ENCODE measurements around the gene LSM5. TPM values are rescaled to one million over a fixed set of nuclear protein-coding genes. Genes with fewer than 3 reads are reported as not detected.

LSM5 gene
- total RNA-seq, result 10 to 100 TPM; 10.6 to 65.9 (median 43.8) TPM
- polyA plus RNA-seq, result 10 to 100 TPM; 42.5 to 83.8 (median 66.6) TPM
- long read RNA-seq, donor 1, transcript LSM5-208 (5 exons, 2,258 nt), result major isoform, 55 of 64 reads
- long read RNA-seq, donor 1, partial matches to known transcripts, result 0 of 64 reads
- long read RNA-seq, donor 1, other reads (novel, unspliced or antisense), result 5 of 64 reads
- long read RNA-seq, donor 2, transcript LSM5-208 (5 exons, 2,258 nt), result major isoform, 40 of 43 reads
- long read RNA-seq, donor 2, partial matches to known transcripts, result 0 of 43 reads
- long read RNA-seq, donor 2, other reads (novel, unspliced or antisense), result 0 of 43 reads
- long read RNA-seq, donor 3, transcript LSM5-208 (5 exons, 2,258 nt), result major isoform, 35 of 41 reads
- long read RNA-seq, donor 3, partial matches to known transcripts, result 0 of 41 reads
- long read RNA-seq, donor 3, other reads (novel, unspliced or antisense), result 0 of 41 reads
- long read RNA-seq, donor 4, transcript LSM5-208 (5 exons, 2,258 nt), result major isoform, 34 of 37 reads
- long read RNA-seq, donor 4, partial matches to known transcripts, result 0 of 37 reads
- long read RNA-seq, donor 4, other reads (novel, unspliced or antisense), result 0 of 37 reads
- long read RNA-seq, donor 5, transcript LSM5-208 (5 exons, 2,258 nt), result major isoform, 41 of 43 reads
- long read RNA-seq, donor 5, partial matches to known transcripts, result 0 of 43 reads
- long read RNA-seq, donor 5, other reads (novel, unspliced or antisense), result 1 of 43 reads
- long read RNA-seq, donor 6, transcript LSM5-208 (5 exons, 2,258 nt), result major isoform, 32 of 39 reads
- long read RNA-seq, donor 6, partial matches to known transcripts, result 1 of 39 reads
- long read RNA-seq, donor 6, other reads (novel, unspliced or antisense), result 3 of 39 reads
- long read RNA-seq, donor 7, transcript LSM5-208 (5 exons, 2,258 nt), result major isoform, 23 of 27 reads
- long read RNA-seq, donor 7, partial matches to known transcripts, result 0 of 27 reads
- long read RNA-seq, donor 7, other reads (novel, unspliced or antisense), result 0 of 27 reads
- long read RNA-seq, donor 8, transcript LSM5-208 (5 exons, 2,258 nt), result major isoform, 48 of 64 reads
- long read RNA-seq, donor 8, partial matches to known transcripts, result 11 of 64 reads
- long read RNA-seq, donor 8, other reads (novel, unspliced or antisense), result 0 of 64 reads
- long read RNA-seq, donor 9, transcript LSM5-208 (5 exons, 2,258 nt), result major isoform, 50 of 56 reads
- long read RNA-seq, donor 9, partial matches to known transcripts, result 0 of 56 reads
- long read RNA-seq, donor 9, other reads (novel, unspliced or antisense), result 0 of 56 reads
- long read RNA-seq, donor 10, transcript LSM5-208 (5 exons, 2,258 nt), result major isoform, 15 of 17 reads
- long read RNA-seq, donor 10, partial matches to known transcripts, result 0 of 17 reads
- long read RNA-seq, donor 10, other reads (novel, unspliced or antisense), result 0 of 17 reads

GRCh38 chr7:32490127-32490796 is at the start of gene LSM5:
Gene LSM5 (minus strand): TSS chr7:32490380. CDS start chr7:32490365, 15 bp downstream.
- TF ChIP-seq POLR2A (IDR thresholded peaks at IDR 0.05) (peak in 1 of 2 donors; percentile 47), CTCF (IDR thresholded peaks at IDR 0.05) (no peak)
- H3K27ac ChIP-seq, result peak within 1 kb of the TSS; percentile 72 to 87 (median 80)

DNA sequence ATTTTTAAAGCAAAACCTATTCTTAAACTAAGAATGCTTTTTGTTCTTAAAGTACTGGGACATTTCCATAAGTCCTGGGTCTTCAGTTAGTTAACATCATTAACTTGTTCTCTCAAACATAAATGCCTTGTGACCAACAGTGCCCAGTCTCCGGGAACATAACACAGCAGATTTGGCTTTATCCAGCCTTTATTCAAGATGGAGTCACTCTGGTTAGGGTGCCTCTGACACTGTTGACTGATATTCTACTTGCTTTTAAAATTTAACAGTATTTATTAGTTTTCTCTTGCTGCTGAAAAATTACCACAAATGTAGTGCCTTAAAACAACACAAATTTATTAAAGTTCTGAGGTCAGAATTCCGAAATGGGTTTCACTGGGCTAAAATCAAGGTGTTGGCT is 49.2 kb upstream of the LSM5 start:
- Histone ChIP-seq H3K36me3 (replicated peaks in 1 of 2) (peaks cover 0 to 12% of the 10 kb centered on the region in 2 donors), H3K4me1 (replicated peaks in 1 of 2) (peaks cover 0 to 9% of the 10 kb centered on the region in 2 donors), H3K27me3 (no peaks in the 10 kb centered on the region), H3K4me3 (no peak overlapping the region), H3K27ac (no peak overlapping the region), H3K9me3 (replicated peaks in 1 of 3) (no peaks in the 10 kb centered on the region)
- no peak for DNase-seq
- WGBS, 4 donors, result 95 to 98% (median 98%) methylated on average over 2 of the region's 2 CpGs
- intact Hi-C loops (cut with DNase I), result no loop called here
- TF ChIP-seq CTCF (IDR thresholded peaks at IDR 0.05), result no peak
- no peak for TF ChIP-seq POLR2A (IDR thresholded peaks at IDR 0.05)

More at GRCh38 chr7:32490127-32490796, at the start of gene LSM5:
- peak within 1 kb of the TSS; percentile 46 to 69 (median 54) for H3K4me3 ChIP-seq
- no peaks in the 10 kb centered on the region for H3K27me3 ChIP-seq
- peaks cover 0 to 25% of the 10 kb centered on the region in 2 donors for H3K4me1 ChIP-seq (replicated peaks in 1 of 2)
- intact Hi-C loops (cut with DNase I), result no loop called here
- DNase-seq, result peak; percentile 90 to 96 (median 94)
- WGBS, 4 donors, result 0 to 1% (median 0%) methylated on average over 29 to 38 of the region's 38 CpGs
- H3K9me3 ChIP-seq (replicated peaks in 1 of 3), result no peaks in the 10 kb centered on the region
- H3K36me3 ChIP-seq (replicated peaks in 1 of 2), result no peaks in the 10 kb centered on the region

DNA sequence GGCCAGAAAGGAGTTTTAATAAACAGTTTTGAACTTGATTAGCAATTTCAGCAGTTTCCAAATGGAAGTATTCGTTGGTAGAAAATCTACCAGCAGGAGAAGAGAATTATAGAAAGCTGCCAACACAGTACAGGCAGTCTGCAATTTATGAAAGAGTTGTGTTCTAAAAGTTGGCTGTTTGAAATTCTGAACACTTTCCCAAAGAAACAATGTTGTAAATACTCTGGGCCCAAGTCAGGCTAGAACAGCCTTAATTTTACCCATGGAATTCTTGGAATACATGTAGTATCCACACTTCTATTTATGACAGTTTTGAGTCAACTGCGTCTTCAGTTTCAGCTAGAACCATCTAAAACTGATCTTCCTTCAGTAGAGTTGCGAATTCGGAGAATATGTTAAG is 47.6 kb upstream of the LSM5 start:
- Histone ChIP-seq H3K9me3 (replicated peaks in 1 of 3) (no peaks in the 10 kb centered on the region), H3K36me3 (replicated peaks in 1 of 2) (no peaks in the 10 kb centered on the region), H3K4me1 (replicated peaks in 1 of 2) (peaks cover 6 to 9% of the 10 kb centered on the region in 2 donors), H3K4me3 (no peak overlapping the region), H3K27ac (no peak overlapping the region), H3K27me3 (no peaks in the 10 kb centered on the region)
- WGBS, 4 donors, result 71 to 94% (median 82%) methylated on average over 4 of the region's 4 CpGs
- TF ChIP-seq CTCF (IDR thresholded peaks at IDR 0.05) (no peak), POLR2A (IDR thresholded peaks at IDR 0.05) (no peak)
- intact Hi-C loops (cut with DNase I), result no loop called here
- DNase-seq, result no peak
